ELF-1 (cell line): ENCODE results near the gene CLCF1.

ENCODE experiments used
- DNase-seq: peaks from one replicate; pipeline ENCODE4 v3.0.0-alpha.2; 2016; ENCODE audit warnings: low read depth, low spot score

The CLCF1 gene

DNA sequence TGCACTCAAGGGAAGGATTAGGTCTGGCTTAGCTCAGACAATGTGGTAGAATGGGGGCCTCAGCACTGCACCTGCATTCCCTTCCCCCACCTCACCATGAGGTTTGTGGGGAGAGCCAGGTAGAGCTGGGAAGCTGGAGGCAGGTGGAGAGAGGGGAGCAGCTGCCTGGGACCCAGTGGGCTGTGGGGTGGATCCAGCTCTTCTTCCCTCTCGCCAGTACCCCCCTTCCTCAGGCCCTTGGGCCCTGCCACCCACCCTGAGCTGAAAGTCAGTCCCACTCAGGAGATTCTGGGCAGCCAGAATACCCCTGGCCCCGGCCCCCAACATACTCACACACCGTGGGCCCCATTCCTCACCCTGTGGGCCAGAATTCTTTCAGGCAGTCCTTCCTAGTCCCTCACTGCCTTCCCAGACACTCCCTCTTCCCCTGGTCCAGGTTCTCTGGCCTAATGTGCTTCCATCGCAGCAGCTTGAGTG lies 17.0 kb downstream of the CLCF1 start:
- no peak for DNase-seq

DNA sequence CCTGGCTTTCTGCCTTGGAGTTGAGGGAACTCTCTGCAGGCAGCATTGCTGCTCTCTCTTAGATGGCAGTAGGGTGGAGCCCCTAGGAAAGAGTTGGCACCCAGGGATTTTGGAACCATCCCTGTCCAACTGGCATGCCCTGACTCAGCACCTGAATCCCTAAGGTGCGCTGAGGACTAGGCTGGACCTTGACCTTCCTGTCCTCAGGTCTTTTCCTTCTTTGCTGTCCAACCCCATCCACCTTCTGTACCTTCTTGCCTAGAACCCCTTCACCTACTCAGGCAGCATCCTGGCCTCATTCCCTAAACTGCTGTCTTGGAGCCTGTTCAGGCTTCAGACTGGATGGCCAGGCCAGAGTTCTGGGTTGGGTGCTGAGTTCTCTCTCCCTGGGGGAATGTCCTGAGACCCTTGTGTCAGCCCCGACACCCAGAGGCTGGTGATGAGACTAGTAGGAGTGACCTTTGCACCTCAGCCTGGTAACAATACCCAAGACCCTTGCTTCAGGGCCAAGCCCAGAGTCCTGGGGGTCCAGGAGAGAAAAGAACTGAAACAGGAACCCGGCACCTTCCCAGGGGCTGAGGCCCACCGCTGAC lies 17.5 kb downstream of the CLCF1 start:
- no peak for DNase-seq

DNA sequence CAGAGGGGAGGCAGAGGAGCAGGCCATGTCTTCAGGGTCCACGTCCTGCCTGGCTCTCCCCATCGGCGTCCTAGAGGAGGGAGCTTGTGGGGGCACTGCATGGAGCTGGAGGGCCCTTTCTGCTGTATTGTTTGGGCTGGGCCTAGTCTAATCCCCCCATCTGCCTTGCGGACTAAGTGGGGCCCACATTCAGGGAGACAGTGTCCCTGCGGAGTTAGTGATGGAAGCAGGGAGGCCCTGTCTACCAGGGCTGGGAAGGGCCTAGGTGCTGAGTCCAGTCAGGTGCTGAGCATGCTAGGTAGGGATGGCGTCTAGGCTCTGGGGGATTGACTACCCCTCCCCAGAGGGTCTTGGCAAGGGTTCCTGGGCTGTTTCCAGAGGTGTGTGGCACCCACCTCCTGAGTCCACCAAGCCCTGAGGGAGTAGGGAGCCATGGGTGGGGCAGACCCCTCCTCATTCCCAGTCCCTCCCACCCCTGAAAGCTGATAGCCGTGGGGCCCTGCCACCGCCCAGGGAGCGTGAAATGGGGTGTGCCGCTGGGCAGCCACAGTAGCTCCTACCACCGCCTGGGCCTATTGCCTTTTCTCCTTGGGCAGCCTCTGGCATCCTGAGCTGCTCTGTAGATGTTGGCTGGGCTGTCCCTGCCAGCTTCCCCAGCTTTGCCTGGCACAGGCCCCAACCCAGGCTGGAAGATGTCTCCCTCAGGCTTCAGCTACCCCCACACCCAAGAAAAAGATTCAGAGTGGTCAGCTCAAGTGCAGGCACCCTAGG lies 18.2 kb downstream of the CLCF1 start:
- DNase-seq, result no peak

DNA sequence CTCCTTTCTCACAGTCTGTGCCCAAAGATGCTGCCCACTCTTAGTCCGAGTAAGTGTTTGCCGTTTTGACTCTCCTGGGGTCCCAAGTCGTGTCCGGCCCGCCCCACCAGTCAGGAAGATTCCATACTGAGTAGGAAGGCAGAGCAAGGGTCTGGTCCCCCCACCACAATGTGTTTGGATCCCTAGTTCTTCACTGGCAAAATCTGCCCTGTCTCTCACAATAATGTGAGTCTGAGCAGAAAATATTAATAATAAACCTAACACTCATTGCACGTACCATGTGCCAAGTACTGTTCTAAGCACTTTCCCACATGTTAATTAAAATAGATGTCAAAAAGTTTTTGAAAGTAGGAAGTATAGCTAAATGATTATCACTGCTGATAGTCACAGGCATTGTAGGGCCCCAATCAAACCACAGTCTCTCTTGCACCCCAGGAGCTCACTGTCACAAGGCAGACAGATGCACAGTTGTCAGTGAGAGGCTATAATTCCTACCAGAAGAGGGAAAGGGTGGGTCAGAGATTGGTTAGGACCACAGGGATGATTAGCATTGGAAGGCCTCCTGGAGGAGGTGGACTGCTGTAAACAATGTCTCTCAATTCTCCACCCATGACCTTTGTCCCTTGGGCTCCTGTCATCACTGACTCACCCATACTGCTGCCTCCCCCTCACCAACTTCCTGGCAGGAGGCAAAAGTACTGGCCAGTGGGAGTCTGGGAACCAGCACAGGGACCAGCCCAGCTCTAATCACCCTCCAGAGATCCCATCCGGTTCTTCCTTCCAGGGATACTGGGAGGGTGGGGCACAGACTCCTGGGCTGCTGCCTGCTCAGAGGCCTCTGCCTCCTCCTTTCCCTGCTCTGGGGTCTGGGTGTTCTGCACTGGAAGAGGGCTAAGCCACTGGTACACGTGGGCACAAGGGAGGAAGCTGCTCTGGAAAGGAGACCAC lies 19.0 kb downstream of the CLCF1 start:
- peak; percentile 80 for DNase-seq

DNA sequence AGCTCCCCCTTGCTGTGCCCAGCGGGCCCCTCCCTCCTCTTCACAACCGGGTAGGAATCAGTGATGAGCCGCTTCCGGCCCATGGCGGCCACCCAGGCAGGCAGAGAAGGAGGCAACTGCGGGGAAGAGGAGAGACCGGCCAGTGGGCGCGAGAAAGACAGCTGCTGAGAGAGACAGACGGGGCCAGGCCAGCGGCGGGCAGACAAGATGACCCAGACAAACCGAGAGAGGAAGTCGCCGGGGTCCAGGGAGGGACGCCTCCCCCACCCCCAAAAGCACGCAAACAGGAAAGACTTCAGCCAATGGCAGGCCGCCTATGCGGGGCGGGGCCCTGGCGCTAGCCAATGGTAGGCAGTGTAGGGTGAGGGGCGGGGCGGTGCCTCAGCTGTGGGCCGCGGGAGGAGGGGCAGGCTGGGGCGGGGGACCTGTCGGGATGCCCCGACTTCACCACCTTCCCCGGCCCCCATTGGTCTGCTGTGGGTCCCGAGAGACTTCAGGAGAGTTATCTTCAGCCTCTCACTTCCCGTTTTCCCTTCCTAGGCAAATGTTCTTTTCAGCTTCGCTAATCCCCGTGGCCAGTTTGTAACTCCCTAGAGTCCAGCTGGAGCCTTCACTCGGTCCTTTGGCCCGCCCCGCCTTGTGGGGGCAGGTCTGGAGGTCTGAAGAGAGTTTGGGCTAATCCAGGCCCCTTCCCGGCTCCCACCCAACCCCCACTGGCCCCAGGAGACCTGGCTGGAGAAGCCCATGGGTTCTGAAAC lies 19.9 kb downstream of the CLCF1 start, which contains the start of gene POLD4:
POLD4 (minus strand) TSS at position 230 of the 758 bp plus-strand sequence; CDS start at position 83, 147 bp downstream.
- peak; percentile 94 for DNase-seq

DNA sequence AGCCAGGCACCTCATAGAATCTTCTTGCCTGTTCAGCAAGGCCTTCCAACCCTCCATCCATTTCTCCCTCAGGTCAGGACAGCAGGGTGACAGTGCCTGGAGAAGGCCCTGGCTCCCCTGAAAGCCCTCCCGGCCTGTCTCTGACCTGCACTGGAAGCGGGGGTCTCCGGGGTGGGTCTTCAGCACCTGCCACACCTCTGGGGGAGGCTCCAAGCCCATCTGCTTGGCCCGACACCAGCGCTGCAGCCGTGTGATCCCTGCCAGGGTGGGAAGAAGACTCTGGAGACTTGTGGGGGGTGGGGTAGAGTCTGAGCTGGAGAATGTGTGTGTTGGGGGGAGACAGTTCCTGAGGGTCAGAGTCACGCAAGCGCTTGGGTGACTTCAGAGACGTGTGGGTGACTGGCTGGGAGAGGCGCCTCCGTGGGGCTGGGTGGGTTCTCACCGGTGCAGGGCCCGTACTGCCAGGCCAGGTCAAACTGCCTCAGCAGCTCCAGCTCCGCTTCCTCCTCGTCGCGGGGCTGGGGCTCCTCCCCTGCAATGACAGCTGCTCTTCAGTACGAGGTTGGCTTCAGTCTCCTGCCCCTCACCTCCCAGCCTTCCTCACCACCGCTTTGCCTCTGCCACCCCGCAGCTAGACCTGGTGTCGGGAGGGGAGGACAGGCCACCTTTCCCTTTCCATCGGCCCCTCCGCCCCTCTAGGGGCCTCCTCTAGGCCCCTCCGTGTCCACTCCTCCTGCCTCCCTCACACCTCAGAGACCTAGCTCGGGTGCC lies 20.7 kb downstream of the CLCF1 start:
- no peak for DNase-seq

DNA sequence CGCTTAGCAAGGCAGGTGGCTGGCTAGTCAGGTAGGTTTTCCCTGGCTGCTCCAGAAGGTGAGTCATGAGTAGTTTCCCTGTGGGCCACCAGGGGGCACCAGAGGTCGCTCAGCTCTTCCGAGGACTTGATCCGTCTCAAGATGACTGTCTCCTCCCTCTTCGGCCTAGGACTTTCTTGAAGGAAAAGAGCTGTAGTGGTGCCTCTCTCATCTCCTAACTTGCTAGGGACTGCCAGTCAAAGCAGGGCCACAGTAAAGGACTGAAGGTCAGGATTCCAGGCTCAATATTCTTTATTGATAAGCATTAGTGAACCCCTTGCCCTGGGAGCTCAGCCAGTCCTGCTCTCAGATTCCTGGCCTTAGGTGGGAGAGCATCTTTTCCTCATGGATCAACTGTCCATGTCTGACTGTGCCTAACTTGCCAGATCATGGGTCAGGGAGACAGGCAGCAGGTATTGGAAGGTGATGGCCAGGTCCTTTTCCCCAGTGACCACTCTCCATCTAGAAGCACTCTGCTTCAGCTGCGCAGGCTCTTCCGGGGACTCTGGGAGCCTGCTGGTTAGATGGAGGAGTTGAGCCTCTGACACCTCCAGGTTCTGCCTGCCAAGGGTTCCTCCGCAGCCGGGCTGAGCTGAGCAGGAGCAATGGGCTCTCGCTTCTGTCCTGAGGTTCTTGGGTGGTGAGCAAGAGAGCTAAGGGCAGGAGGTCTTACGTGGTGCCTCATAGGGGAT lies 22.0 kb downstream of the CLCF1 start:
- peak; percentile 86 for DNase-seq

DNA sequence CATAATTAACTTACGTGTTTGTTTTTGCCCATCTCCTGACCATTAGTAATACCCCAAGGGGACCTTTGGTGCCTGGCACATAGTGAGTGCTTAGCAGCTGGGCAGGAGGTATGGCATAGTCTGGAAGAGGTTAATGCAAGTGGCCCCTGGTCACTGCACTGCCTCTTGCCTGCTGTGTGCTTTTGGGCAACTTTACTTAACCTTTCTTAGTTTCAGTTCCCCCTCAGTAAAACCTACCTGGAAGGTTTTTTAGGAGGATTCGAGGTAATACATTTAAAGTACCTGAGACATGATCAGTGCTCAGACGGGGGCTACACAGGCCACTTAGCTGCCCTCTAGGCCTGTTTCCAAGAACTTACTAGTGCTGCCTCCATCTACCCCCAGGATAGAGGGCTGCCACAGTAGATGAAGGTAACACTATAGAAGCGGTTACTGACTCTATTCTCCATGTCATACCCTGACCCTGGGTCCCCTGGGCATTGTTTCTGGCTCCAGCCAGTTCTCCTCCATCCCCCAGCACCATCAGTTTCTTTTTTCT lies 23.4 kb downstream of the CLCF1 start:
- DNase-seq, result no peak

DNA sequence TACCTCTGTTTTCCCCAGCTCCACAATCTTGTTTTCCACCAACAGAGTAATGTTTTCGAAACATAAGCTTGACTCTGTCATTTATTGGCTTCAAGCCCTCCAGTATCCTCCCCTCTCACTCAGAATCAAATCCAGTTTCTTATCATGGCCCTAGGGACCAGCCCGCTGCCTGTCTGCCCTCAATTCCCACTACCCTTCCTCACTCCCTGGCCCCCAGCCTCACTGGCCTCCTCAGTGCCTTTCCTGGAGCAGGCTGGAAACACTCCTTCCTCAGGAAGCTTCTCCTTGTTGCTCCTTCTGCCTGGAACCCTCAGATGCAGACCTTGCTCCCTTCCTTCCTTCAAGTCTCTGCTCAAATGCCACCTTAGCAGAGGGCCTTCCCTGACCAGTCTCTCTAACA lies 23.9 kb downstream of the CLCF1 start:
- no peak for DNase-seq

DNA sequence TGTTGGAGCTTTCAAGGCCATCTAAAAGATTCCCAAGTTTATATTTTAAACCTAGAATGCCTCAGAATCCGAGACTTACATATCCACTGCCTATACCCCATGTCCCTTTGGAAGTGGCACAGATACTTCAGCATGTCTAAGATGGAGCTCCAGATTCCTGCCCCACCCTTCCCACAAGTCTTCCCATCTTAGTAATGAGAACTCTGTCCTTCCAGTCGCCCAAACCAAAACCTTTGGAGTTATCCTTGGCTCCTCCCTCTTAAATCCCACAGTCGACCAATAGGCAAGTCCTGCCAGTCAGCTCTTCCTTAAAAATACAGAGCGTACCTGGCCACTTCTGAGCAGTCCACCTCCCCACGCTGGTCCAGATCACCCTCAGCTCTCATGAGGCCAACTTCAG lies 24.4 kb downstream of the CLCF1 start:
- DNase-seq, result no peak

DNA sequence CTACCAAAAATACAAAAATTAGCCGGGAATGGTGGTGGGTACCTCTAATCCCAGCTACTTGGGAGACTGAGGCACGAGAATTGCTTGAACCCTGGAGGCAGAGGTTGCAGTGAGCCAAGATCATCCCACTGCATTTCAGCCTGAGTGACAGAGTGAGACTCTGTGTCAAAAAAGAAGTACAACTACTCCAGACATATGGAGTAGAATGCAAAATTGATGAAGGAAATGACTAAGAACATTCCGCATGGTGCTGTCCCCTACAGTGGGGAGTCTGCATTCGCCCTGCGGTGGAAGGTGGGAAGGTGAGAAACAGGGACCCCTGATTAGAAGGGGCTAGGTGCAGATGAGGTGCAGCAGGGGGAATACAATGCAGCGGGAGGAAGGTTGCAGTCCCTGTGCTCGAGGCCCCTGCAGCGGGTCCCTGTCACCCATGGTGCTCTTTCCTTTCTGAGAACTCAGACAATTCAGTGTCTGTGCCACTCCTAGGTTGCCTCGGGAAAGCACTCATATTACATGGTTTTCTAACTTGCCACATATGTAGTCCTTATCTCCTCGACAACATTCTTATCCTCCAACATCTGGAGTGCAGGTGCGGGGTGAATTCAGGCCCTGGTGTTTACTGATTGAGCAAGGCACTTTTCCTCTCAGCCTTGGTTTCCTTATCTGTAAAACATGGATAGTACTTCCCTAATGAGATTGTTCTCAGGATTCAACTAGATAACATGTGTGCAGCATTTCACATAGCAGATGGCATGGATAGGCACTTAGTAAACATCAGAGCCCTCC lies 25.2 kb downstream of the CLCF1 start:
- DNase-seq, result no peak

DNA sequence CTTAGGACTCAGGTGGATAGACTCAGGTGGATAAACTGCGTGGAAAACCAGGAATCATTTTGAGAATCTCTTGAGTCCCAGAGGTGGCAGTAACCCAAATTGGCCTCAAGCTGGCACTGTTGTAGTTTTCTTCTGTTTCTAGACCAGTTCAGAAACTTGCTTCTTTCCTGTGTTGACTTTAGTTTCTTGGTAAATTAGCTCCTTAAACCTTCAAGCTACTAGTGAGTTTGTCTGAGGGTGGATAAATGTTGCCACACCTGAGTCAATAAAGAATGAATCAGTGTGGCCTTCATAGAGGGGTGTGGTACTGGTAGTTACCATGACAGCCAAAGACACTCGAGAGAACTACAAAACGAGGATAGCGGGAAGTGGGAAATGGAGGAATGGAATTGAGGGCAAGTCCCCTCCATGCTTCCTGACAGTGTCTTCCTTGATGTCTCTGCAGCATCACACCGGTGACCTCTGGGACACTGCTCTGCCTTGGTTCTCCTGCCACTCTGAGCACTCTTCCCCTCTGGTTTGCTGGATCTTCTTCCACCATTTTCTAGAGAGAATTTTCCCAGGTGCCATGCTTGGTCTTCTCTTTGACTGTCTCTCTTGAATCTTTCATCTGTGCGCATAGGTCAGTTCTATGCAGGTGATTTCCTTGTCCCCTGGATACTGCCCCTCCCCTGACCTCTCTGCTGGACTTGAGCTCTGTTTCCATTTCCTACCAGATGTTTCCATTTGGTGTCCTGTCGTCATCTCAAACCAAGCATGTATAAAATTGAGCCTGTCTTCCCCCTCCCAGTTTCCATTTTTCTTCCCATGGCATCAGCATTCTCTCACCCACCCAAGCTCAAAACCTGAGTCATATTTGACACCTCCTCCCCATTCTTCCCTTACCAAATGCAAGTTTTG lies 27.2 kb downstream of the CLCF1 start:
- peak; percentile 15 for DNase-seq

DNA sequence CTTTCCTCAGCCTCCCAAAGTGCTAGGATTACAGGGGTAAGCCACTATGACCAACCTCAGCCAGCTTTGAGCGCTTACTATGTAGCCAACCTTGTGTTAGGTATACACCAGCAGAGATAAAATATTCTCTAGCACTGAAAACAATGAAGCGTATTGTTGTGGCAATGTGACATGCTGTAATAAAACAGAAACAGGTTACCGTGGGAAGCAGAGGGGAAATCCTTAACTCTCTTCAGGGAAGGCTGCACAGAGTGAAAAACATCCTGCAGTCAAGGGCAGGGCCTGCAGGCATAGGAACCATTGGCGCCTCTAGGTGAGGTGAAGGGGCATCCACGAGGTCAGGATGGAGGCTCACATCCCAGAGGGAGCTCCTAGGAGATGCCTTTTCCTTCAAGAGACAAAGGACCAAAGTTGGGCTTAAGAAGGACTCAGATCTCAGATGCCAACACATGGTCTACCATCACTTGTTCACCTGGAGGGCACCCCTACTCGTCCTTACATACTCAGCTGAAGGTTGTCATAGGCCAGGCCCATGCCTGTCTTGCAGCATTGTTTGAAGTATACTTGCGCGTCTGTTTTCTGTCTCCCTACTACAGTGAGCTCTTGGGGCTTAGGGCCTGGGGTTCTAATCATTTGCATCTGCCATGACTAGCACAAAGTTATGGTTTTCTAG lies 28.0 kb downstream of the CLCF1 start:
- no peak for DNase-seq

DNA sequence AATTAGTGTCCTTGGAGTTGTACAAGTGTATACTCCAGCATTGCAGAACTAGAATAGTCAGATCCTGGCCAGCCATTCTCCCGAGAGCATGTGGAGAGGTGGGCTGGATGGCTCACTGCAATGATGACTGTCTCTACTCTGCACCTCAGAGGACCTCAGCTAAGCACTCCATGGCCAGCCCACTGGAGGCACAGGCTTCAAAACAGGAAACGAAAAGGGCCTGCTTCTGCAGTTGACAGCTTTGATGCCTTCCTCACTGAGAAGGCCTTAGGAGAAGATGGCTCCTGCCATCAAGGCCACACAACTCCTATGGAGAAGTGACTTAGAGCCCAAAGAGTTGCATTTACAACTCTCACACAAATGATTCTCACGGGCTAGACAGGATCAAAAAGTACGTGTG lies 29.1 kb downstream of the CLCF1 start:
- DNase-seq, result no peak

DNA sequence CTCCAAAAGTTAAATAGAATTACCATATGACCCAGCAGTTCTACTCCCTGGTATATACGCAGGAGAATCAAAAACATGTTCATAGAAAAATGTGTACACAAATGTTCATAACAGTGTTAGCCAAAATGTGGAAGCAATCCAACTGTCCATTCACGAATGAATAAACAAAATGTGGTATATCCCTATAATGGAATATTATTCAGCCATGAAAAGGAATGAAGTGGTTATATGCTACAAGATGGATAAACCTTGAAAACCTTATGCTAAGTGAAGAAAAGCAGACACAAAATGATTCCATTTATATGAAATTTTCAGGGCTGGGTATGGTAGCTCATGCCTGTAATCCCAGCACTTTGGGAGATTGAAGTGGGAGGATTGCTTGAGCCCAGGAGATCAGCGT lies 36.1 kb downstream of the CLCF1 start:
- DNase-seq, result no peak

DNA sequence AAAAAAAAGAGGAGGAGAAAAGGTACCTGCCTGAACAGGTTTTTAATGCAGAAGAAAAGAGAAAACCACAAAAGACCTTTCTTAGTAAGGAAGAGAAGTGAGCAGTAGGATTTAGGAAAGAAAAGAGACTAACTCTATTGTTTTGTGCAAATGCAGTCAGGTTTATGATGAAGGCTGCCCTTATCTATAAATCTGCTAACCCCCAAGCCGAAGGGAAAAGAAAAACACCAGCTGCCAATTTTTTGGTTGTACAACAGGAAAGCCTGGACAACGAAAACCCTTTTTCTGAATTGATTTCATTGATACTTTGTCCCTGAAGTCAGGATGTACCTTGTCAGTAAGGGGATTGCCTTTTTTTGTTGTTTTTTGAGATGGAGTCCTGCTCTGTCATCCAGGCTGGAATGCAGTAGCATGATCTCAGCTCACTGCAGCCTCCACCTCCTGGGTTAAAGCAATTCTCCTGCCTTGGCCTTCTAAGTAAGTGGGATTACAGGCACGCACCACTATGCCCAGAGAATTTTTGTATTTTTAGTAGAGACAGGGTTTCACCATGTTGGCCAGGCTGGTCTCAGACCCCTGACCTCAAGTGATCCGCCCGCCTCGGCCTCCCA lies 41.2 kb downstream of the CLCF1 start:
- no peak for DNase-seq

DNA sequence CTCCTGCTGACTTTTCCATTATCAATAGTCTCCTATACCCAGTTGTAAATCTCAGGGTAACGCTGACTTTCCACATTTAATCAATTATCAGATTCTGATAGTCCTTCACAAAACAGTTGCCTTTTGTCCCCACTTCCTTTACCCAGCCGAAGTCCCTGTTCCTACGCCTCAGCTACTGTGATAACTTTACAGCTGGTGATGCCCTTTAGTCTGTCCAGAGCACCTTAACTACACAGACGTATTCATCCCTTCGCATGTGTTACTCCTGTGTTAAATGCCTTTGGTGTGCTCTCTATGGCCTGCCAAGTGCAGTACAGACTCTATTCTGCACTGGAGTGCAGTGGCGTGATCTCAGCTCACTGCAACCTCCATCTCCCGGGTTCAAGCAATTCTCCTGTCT lies 49.9 kb downstream of the CLCF1 start:
- DNase-seq, result no peak
